HG03159 (cell line): ENCODE measurements around the gene RANBP10.

Experiments used
- ATAC-seq: cut with Tn5 transposase; IDR thresholded peaks from one replicate; pipeline ENCODE4 v1.9.1; 2021; ENCODE audit warnings: mild to moderate bottlenecking, moderate library complexity; ENCODE audit not compliant: unreplicated experiment

RANBP10 gene

DNA sequence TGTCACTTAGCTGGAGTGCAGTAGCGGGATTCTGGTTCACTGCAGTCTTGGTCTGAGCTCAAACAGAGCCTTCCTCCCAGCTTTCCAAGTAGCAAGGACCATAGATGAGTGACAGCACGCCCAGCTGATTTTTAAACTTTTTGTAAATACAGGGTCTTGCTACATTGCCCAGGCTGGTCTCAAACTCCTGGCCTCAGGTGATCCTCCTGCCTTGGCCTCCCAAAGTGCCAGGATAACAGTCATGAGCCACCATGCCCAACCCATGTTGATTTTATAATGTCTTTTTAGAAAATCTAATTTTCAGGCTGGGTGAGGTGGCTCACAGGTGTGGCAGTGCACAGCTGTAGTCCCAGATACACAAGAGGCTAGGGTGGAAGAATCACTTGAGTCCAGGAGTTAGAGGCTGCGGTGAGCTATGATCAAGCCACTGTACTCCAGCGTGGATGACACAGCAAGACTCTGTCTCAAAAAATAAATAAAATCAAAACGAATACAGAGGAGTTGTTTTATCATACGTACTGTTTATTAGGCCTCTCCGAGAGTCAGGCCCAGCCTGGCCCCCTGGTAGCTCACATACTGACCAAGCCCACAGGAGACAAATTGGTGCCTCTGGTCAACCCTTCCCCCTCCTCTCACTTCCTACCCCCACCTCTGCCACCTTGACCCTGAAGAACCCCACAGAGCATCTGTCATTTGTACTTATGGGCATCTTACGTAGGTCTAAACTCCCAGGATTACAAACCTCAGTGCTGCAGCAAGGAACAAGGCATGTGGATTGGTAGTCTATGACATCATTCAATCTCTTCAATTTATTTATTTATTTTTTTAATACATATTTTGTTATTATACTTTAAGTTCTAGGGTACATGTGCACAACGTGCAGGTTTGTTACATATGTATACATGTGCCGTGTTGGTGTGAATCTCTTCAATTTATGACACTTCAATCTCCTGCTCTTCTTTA is 126.1 kb downstream of the RANBP10 start:
- ATAC-seq: no peak

GRCh38 chr16:67678354-67679023 is 127.9 kb downstream of the RANBP10 start:
- ATAC-seq: no peak

DNA sequence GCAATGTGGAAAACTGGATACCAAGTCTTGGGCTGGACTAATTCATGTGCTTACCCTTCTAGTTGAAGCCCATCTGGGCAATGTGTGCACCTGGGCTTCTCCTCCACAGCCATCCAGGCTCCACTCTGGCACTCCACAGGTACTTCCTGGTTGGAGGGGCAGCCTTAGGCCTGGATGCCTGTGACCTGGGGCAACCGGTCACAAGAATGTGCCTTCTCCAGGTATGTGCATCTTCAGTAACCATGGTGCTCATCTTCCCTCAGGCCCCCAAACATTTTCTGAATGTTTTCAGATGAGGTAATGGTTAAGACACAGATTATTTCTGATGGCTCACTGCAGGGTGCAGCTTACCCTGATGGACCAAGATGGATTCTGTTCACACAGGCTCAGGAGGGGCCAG is 128.6 kb downstream of the RANBP10 start:
- ATAC-seq: no peak

- no peak for ATAC-seq
These were observed 129.4 kb downstream of the RANBP10 start for GRCh38 chr16:67676939-67677338.

DNA sequence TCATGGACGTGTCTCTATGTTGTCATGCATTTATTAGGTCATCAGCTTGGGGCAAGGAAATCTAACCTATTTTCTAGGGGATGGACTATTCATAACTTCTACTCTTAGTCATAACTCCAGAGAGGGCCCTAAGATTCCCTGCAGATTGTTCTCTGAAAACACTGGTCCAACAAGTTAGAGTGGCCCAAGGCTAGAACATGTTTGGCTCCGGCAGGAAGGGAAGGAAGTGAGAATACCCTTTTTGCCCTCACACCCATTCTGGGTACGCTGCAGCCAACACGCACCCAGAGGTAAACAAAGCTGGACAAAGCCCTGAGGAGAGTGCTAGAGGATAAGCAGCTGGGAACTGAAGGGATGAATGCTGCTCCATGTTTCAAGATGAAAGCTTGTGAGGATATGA is 129.8 kb downstream of the RANBP10 start:
- no peak for ATAC-seq

DNA sequence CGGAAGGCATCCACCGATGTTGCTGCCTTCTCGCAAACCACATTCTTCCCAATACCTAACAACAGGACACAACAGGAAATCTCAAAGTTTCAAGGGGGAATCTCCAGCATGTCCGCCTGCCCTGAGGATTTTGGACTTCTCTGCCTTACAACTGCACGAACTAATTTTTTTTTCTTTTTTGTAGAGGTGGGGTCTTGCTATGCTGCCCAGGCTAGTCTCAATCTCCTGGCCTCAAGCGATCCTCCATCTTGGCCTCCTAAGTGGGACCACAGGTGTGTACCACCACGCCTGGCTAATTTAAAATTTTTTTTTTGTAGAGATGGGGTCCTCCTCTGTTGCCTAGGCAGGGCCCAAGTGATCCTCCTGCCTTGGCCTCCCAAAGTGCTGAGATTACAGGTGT is 130.4 kb downstream of the RANBP10 start:
- no peak for ATAC-seq

- no peak for ATAC-seq
These were observed 130.8 kb downstream of the RANBP10 start for GRCh38 chr16:67675579-67675935.

DNA sequence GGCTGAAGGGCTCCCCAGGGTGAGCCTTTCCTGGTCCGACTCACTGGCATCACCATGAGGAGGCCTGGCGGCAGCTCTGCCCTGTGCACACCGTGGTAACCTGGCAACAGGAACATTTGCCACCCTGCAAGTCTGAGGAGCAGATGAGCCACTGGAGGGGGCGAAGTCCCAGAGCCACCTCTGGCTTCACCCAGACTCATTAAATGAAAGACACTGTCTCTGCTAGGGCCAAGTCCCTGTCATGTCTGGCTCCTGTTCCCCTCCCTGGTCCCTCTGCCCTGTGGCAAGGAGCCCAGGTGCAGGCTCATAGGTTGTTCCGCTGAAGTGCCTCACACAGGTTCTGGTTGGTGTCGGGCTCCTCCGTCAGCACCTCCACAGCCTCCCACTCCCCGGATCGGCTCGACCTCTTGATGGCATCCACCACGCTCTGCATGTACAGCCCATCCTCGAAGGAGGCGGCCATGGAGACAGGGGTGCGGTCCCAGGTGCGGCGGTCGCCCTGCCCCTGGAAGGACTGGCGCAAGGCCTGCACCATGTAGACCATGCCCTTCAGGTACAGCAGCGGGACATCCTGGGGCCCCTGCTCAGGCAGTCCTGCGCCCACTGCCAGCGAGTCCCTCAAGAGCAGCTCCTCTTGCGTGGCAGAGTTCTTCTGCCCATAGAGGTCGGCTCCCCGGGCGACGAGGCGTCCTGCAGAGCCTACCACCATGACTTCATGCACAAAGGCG is 131.3 kb downstream of the RANBP10 start:
- ATAC-seq: no peak

DNA sequence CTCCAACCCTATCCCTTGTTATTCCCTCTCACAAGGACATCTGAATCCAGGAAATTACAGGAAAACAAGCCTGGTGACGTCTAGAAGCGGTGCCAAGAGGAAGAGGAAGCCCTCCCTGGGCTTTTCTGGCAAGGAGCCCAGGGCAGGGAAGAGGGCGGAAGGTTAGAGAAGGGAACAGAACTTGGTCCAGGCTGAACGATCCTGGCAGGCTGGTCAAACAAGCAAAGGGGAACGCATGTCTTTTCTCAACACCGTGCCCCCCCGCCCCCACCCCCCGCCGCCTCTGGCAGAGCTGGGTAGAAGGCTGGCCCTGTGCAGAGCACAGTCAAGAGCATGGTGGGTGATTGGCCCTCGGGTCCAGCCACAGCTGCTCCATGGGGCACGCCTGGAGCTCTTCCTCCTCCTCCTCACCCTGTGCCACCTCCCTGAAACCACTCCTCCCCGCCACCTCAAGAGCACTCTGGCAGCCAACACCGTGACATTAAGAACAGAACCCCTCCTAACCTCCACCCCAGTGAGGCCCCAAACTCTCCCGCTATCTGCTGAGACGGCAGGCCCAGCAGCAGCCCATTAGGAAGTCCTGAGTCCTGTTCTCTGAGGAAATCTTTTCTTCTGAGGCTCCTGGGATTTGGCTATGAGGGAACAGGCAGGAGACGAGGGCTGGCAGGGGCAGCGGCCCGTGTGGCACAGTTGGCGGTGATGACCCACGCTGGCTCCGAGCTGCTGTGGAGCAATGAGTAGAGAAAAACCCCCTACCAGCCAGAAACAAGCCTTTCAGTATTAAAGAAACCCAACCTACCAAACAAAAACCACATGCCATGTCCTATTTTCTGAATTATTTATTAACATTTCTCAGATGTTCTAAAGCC is 132.4 kb downstream of the RANBP10 start:
- no peak for ATAC-seq
